PC-9 (cell line): ENCODE measurements around the gene MEF2A. TPM values are rescaled to one million over a fixed set of nuclear protein-coding genes. Genes with fewer than 3 reads are reported as not detected.

Experiments used
- BruUV-seq: library from RNA; stranded (reverse); fragments of 400-500 nt; replicated peaks from 2 replicates; lab custom pipeline; 2021; lab: Mats Ljungman, UMichigan
- CTCF ChIA-PET: fragments of 300-600 bp; sonication (Branson Sonifier 250); formaldehyde crosslinking; loops from one replicate; lab custom pipeline; 2022; ENCODE audit warnings: antibody characterized with exemption; lab: Charles Lee
- POLR2A ChIA-PET: fragments of 300-600 bp; sonication (Branson Sonifier 250); formaldehyde crosslinking; loops from one replicate; lab custom pipeline; 2022; ENCODE audit warnings: antibody characterized with exemption; ENCODE audit not compliant: unreplicated experiment; lab: Charles Lee
- DNase-seq, 2 experiments: peaks; one replicate each; pipeline versions ENCODE4 v3.0.0 to v3.0.0-alpha.2; 2015 to 2022; ENCODE audit warnings: mixed read lengths in 1 of 2
- H2AFZ ChIP-seq: fragments of 200-600 bp; sonication (generic); 2 replicates; pipeline ENCODE4 v1.8.1; 2017; ENCODE audit warnings: antibody characterized with exemption
- H3F3A ChIP-seq: fragments of 200-600 bp; sonication (generic); 2 replicates; pipeline ENCODE4 v1.8.1; 2017; ENCODE audit warnings: antibody characterized with exemption, mild to moderate bottlenecking, low read depth; ENCODE audit not compliant: insufficient read depth
- H3K27ac ChIP-seq: fragments of 200-600 bp; sonication (generic); 2 replicates; pipeline ENCODE4 v1.6.1; 2016; ENCODE audit warnings: mixed run types
- H3K27me3 ChIP-seq: fragments of 200-600 bp; sonication (generic); 2 replicates; pipeline ENCODE4 v1.6.1; 2016; ENCODE audit warnings: low read depth, mixed run types; ENCODE audit not compliant: insufficient read depth
- H3K36me3 ChIP-seq: fragments of 200-600 bp; sonication (generic); 2 replicates; pipeline ENCODE4 v1.6.1; 2016; ENCODE audit warnings: low read depth, mixed run types
- H3K4me1 ChIP-seq: fragments of 200-600 bp; sonication (generic); replicated peaks from 2 replicates; pipeline ENCODE4 v1.6.1; 2016; ENCODE audit warnings: mixed run types; ENCODE audit not compliant: insufficient read depth
- H3K4me2 ChIP-seq: fragments of 200-600 bp; sonication (generic); 2 replicates; pipeline ENCODE4 v1.6.1; 2017; ENCODE audit warnings: mixed run types
- H3K4me3 ChIP-seq: fragments of 200-600 bp; sonication (generic); 2 replicates; pipeline ENCODE4 v1.6.1; 2016; ENCODE audit warnings: mixed run types
- H3K79me2 ChIP-seq: fragments of 200-600 bp; sonication (generic); 2 replicates; pipeline ENCODE4 v1.6.1; 2017; ENCODE audit warnings: low read depth, mixed run types
- H3K9me2 ChIP-seq: fragments of 200-600 bp; sonication (generic); 2 replicates; pipeline ENCODE4 v1.8.1; 2017; ENCODE audit warnings: mild to moderate bottlenecking; ENCODE audit not compliant: insufficient read depth
- H3K9me3 ChIP-seq: fragments of 200-600 bp; sonication (generic); 2 replicates; pipeline ENCODE4 v1.8.1; 2016; ENCODE audit warnings: low read depth; ENCODE audit not compliant: insufficient read depth
- H4K20me1 ChIP-seq: fragments of 200-600 bp; sonication (generic); 2 replicates; pipeline ENCODE4 v1.8.1; 2017; ENCODE audit not compliant: insufficient read depth
- EZH2 ChIP-seq: fragments of 200-600 bp; sonication (generic); IDR thresholded peaks from 2 replicates; pipeline ENCODE4 v1.8.0; 2017; ENCODE audit warnings: antibody characterized with exemption, low read depth
- intact Hi-C: fragments of 100-400 bp; cut with micrococcal nuclease; formaldehyde crosslinking; loops from one replicate; pipeline ENCODE4 v1.10.0; 2022; ENCODE audit not compliant: unreplicated experiment
- total RNA-seq: library from RNA; stranded (reverse); gene quantifications from 2 replicates; pipeline ENCODE4 v1.2.3, GENCODE V29; 2021
- TF ChIP-seq, protein P1 (sequence below): fragments of 200-600 bp; sonication (generic); conservative IDR thresholded peaks from 2 replicates; pipeline ENCODE4 v1.6.1; 2017; ENCODE audit warnings: mixed run types, antibody characterized with exemption, mild to moderate bottlenecking, moderate library complexity

Gene MEF2A
- total RNA-seq, 1 experiment from 2014 or later: 31.8 TPM

DNA sequence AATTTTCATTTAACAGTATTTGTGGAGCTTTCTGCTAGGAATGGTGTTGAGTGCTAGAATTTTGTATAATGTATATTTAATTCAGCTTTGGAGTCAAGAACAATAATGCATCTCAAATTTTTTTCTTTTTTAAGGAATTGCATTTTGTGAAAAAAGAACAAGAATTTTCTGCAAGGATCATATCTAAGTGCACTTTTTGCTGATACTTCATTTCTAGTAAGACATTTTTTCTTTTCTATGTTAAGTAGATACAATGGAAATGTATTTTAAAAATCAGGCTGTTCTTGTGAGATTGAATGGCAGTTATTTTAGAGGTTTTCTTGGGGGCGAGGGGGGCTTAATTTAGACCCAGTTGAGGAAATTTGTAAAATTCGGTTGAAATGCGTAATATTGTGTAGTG is 32.5 kb downstream of the MEF2A start:
- H3K9me2 ChIP-seq: no peaks in the 10 kb centered on the region
- BruUV-seq: no TSS peak
- H3K79me2 ChIP-seq: peaks cover 31% of the 10 kb centered on the region
- POLR2A ChIA-PET: no interaction called here
- H3K4me1 ChIP-seq: no peaks in the 10 kb centered on the region
- no peaks in the 10 kb centered on the region; the same call in 1 of the 2 replicates for H3K36me3 ChIP-seq
- H3K4me3 ChIP-seq: no peak overlapping the region
- no peaks in the 10 kb centered on the region for H3K27me3 ChIP-seq
- intact Hi-C loops: no loop called here
- CTCF ChIA-PET: no interaction called here
- peaks cover 11% of the 10 kb centered on the region for H3K9me3 ChIP-seq
- no peak for TF ChIP-seq EZH2
- TF ChIP-seq, protein P1, sequence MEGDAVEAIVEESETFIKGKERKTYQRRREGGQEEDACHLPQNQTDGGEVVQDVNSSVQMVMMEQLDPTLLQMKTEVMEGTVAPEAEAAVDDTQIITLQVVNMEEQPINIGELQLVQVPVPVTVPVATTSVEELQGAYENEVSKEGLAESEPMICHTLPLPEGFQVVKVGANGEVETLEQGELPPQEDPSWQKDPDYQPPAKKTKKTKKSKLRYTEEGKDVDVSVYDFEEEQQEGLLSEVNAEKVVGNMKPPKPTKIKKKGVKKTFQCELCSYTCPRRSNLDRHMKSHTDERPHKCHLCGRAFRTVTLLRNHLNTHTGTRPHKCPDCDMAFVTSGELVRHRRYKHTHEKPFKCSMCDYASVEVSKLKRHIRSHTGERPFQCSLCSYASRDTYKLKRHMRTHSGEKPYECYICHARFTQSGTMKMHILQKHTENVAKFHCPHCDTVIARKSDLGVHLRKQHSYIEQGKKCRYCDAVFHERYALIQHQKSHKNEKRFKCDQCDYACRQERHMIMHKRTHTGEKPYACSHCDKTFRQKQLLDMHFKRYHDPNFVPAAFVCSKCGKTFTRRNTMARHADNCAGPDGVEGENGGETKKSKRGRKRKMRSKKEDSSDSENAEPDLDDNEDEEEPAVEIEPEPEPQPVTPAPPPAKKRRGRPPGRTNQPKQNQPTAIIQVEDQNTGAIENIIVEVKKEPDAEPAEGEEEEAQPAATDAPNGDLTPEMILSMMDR: no peak
- H3K4me2 ChIP-seq: no peak overlapping the region
- H3F3A ChIP-seq: no peaks in the 10 kb centered on the region
- no peak overlapping the region for H3K27ac ChIP-seq
- H4K20me1 ChIP-seq: no peaks in the 10 kb centered on the region
- no peak overlapping the region for H2AFZ ChIP-seq
- no peak for DNase-seq

DNA sequence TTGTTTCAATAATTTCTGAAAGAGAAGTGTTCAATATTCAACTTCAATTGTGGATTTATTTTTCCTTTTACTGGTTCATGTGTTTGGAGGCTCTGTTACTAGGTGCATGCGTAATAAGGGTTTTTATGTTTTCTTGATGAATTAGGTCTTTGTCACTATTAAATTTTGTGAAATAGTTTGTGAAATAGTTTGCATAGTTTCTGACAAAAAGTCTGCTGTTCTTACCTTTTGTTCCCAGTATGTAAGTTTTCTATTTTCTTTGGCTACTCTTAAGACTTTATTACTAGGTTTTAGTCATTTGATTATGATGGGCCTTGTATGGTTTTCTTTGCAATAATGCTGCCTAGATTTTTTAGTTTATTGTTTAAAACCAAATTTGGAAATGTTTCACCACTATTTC is 38.0 kb downstream of the MEF2A start:
- Histone ChIP-seq H3K79me2 (peaks cover 27% of the 10 kb centered on the region; the same call in 1 of the 2 replicates), H4K20me1 (no peaks in the 10 kb centered on the region), H3K27me3 (no peaks in the 10 kb centered on the region), H2AFZ (no peak overlapping the region), H3K9me2 (no peaks in the 10 kb centered on the region), H3K4me1 (no peaks in the 10 kb centered on the region), H3K4me3 (no peak overlapping the region), H3F3A (no peaks in the 10 kb centered on the region), H3K36me3 (no peaks in the 10 kb centered on the region; the same call in 1 of the 2 replicates), H3K27ac (no peak overlapping the region), H3K4me2 (no peak overlapping the region), H3K9me3 (no peaks in the 10 kb centered on the region; the same call in 1 of the 2 replicates)
- no peak for TF ChIP-seq EZH2
- TF ChIP-seq, protein P1: no peak
- BruUV-seq: no TSS peak
- no peak for DNase-seq
- ChIA-PET CTCF (no interaction called here), POLR2A (no interaction called here)
- intact Hi-C loops: no loop called here

DNA sequence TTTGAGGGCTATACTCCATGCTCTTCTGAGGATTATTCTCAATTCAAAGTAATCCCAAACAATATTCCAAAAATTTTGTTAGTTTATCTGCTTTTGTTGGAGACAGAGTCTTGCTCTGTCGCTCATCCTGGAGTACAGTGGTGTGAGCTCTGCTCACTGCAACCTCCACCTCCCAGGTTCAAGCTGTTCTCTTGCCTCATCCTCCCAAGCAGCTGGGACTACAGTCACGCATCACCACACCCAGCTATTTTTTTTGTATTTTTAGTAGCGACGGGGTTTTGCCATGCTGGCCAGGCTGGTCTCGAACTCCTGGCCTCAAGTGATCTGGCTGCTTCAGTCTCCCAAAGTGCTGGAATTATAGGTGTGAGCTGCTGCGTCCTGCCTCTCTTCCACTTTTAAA is 39.1 kb downstream of the MEF2A start:
- intact Hi-C loops: no loop called here
- Histone ChIP-seq H3K36me3 (no peaks in the 10 kb centered on the region; the same call in 1 of the 2 replicates), H3K4me1 (no peaks in the 10 kb centered on the region), H3K27ac (no peak overlapping the region), H3K79me2 (peaks cover 32% of the 10 kb centered on the region; the same call in 1 of the 2 replicates), H3K9me2 (no peaks in the 10 kb centered on the region), H3K27me3 (no peaks in the 10 kb centered on the region), H2AFZ (no peak overlapping the region), H3K9me3 (no peaks in the 10 kb centered on the region; the same call in 1 of the 2 replicates), H3K4me3 (no peak overlapping the region), H3F3A (no peaks in the 10 kb centered on the region), H4K20me1 (no peaks in the 10 kb centered on the region), H3K4me2 (no peak overlapping the region)
- DNase-seq: no peak
- POLR2A ChIA-PET: no interaction called here
- no TSS peak for BruUV-seq
- CTCF ChIA-PET: no interaction called here
- no peak for TF ChIP-seq EZH2
- TF ChIP-seq, protein P1: no peak
